Thyroid gland (tissue), 4 donors: ENCODE results near the gene IFT43. TPM values are rescaled to one million over a fixed set of nuclear protein-coding genes. Genes with fewer than 3 reads are reported as not detected.

Experiments used
- DNase-seq, 2 donors: peaks; one replicate each; pipeline ENCODE4 v3.0.0-alpha.2; 2019
- H3K27ac ChIP-seq, 3 donors: fragments of 200-600 bp; sonication (generic); 1 replicate in 2 of 3; 2 replicates in 1 of 3; pipeline ENCODE4 v1.5.1; 2016 to 2019; ENCODE audit warnings: mild to moderate bottlenecking in 1 of 3, moderate library complexity in 1 of 3
- H3K27me3 ChIP-seq: fragments of 200-600 bp; sonication (generic); one replicate; pipeline ENCODE4 v1.5.1; 2019
- H3K36me3 ChIP-seq, 2 donors: fragments of 200-600 bp; sonication (generic); one replicate each; pipeline ENCODE4 v1.5.1; 2016 to 2019
- H3K4me1 ChIP-seq, 2 donors: fragments of 200-600 bp; sonication (generic); one replicate each; pipeline ENCODE4 v1.5.1; 2017 to 2019
- H3K4me3 ChIP-seq, 3 donors: fragments of 200-600 bp; sonication (generic); replicated peaks in 1 of 3; 1 replicate in 2 of 3; 2 replicates in 1 of 3; pipeline ENCODE4 v1.5.1; 2016; ENCODE audit warnings: mild to moderate bottlenecking in 1 of 3
- H3K9me3 ChIP-seq: fragments of 200-600 bp; sonication (generic); one replicate; pipeline ENCODE4 v1.5.1; 2017
- CTCF ChIP-seq, 6 experiments: fragments of 200-600 bp in 3 of 6; fragments of 450-650 bp in 3 of 6; sonication (generic) in 3 of 6; IDR thresholded peaks; one replicate each; pipeline ENCODE4 v1.5.1; 2016 to 2019; ENCODE audit warnings: antibody characterized with exemption in 6 of 6, mild to moderate bottlenecking in 2 of 6, inconsistent platforms in 1 of 6, moderate library complexity in 1 of 6
- POLR2A ChIP-seq, 2 donors: fragments of 450-650 bp; IDR thresholded peaks; one replicate each; pipeline ENCODE4 v1.6.1; 2017; ENCODE audit warnings: antibody characterized with exemption in 2 of 2, mild to moderate bottlenecking in 2 of 2, moderate library complexity in 1 of 2
- WGBS, 2 donors: methylation state at CpG; one replicate each; pipeline ENCODE4 v1.1.5; 2017; 5-methylcytosine and 5-hydroxymethylcytosine counted together
- intact Hi-C: fragments of 100-400 bp; cut with DNase I; formaldehyde crosslinking; loops from one replicate; pipeline ENCODE4 v1.15.1; 2023
- total RNA-seq, 4 donors: library from RNA; depleted of rRNA; stranded (reverse); fragments of >200 nt; gene quantifications; one replicate each; pipeline ENCODE4 v1.2.3, GENCODE V29; 2016

IFT43 gene
- total RNA-seq, 4 donors from 2014 or later: 39.0 to 59.8 (median 52.4) TPM

GRCh38 chr14:75968456-75968855 lies 17.1 kb upstream of the IFT43 start:
- no peaks in the 10 kb centered on the region for H3K4me1 ChIP-seq
- TF ChIP-seq CTCF (IDR thresholded peaks at IDR 0.05) (no peak), POLR2A (IDR thresholded peaks at IDR 0.05) (no peak)
- no peak overlapping the region for H3K27ac ChIP-seq
- no peak for DNase-seq
- no peaks in the 10 kb centered on the region for H3K9me3 ChIP-seq
- WGBS, 2 donors: 62 to 75% methylated on average over 4 of the region's 4 CpGs
- H3K27me3 ChIP-seq: no peaks in the 10 kb centered on the region
- peaks cover 0 to 4% of the 10 kb centered on the region in 2 donors for H3K36me3 ChIP-seq
- intact Hi-C loops: no loop called here
- no peak overlapping the region for H3K4me3 ChIP-seq

GRCh38 chr14:75969126-75969525 lies 16.4 kb upstream of the IFT43 start:
- no peaks in the 10 kb centered on the region for H3K4me1 ChIP-seq
- no peaks in the 10 kb centered on the region for H3K9me3 ChIP-seq
- H3K36me3 ChIP-seq: peaks cover 0 to 4% of the 10 kb centered on the region in 2 donors
- H3K4me3 ChIP-seq: no peak overlapping the region
- TF ChIP-seq POLR2A (IDR thresholded peaks at IDR 0.05) (no peak), CTCF (IDR thresholded peaks at IDR 0.05) (no peak)
- WGBS, 2 donors: 76 to 83% methylated on average over 4 of the region's 4 CpGs
- intact Hi-C loops: no loop called here
- H3K27ac ChIP-seq: no peak overlapping the region
- H3K27me3 ChIP-seq: no peaks in the 10 kb centered on the region
- DNase-seq: no peak

- H3K27me3 ChIP-seq: no peaks in the 10 kb centered on the region
- H3K9me3 ChIP-seq: no peaks in the 10 kb centered on the region
- 75% methylated on average over 8 of the region's 8 CpGs for WGBS, 2 donors
- no peak overlapping the region for H3K4me3 ChIP-seq
- peaks cover 0 to under 1% of the 10 kb centered on the region in 2 donors for H3K36me3 ChIP-seq
- no peak for DNase-seq
- no peak for TF ChIP-seq CTCF (IDR thresholded peaks at IDR 0.05)
- TF ChIP-seq POLR2A (IDR thresholded peaks at IDR 0.05): no peak
- no peak overlapping the region for H3K27ac ChIP-seq
- intact Hi-C loops: no loop called here
- no peaks in the 10 kb centered on the region for H3K4me1 ChIP-seq
Observed at GRCh38 chr14:75969891-75970290, 15.7 kb upstream of the IFT43 start.

GRCh38 chr14:75970989-75971388 lies 14.6 kb upstream of the IFT43 start:
- H3K36me3 ChIP-seq: no peaks in the 10 kb centered on the region
- H3K27ac ChIP-seq: no peak overlapping the region
- no peak for DNase-seq
- TF ChIP-seq POLR2A (IDR thresholded peaks at IDR 0.05): no peak
- no peak for TF ChIP-seq CTCF (IDR thresholded peaks at IDR 0.05)
- intact Hi-C loops: no loop called here
- H3K27me3 ChIP-seq: no peaks in the 10 kb centered on the region
- no peaks in the 10 kb centered on the region for H3K4me1 ChIP-seq
- H3K9me3 ChIP-seq: no peaks in the 10 kb centered on the region
- 68 to 86% methylated on average over 5 to 9 of the region's 9 CpGs for WGBS, 2 donors
- H3K4me3 ChIP-seq: no peak overlapping the region

GRCh38 chr14:75971509-75971908 lies 14.1 kb upstream of the IFT43 start:
- no peak for DNase-seq
- Histone ChIP-seq H3K4me3 (no peak overlapping the region), H3K27me3 (no peaks in the 10 kb centered on the region), H3K4me1 (no peaks in the 10 kb centered on the region), H3K36me3 (no peaks in the 10 kb centered on the region), H3K27ac (no peak overlapping the region), H3K9me3 (no peaks in the 10 kb centered on the region)
- TF ChIP-seq POLR2A (IDR thresholded peaks at IDR 0.05) (no peak), CTCF (IDR thresholded peaks at IDR 0.05) (no peak)
- intact Hi-C loops: no loop called here
- WGBS, 2 donors: 95 to 98% methylated on average over 12 to 15 of the region's 15 CpGs
